Esophagus muscularis mucosa (tissue), 3 donors: Measurements from ENCODE around the gene FRG2B.

Experiments
- POLR2A ChIP-seq: fragments of 450-650 bp; IDR thresholded peaks from one replicate; pipeline ENCODE4 v1.6.1; 2017; ENCODE audit warnings: antibody characterized with exemption, moderate library complexity, mild to moderate bottlenecking, low read depth
- TF ChIP-seq, protein P1 (sequence below), 3 experiments: fragments of 200-600 bp in 2 of 3; fragments of 450-650 bp in 1 of 3; sonication (generic) in 2 of 3; IDR thresholded peaks; one replicate each; pipeline ENCODE4 v1.5.1; 2017 to 2019; ENCODE audit warnings: antibody characterized with exemption in 3 of 3, mild to moderate bottlenecking in 2 of 3, moderate library complexity in 1 of 3

DNA sequence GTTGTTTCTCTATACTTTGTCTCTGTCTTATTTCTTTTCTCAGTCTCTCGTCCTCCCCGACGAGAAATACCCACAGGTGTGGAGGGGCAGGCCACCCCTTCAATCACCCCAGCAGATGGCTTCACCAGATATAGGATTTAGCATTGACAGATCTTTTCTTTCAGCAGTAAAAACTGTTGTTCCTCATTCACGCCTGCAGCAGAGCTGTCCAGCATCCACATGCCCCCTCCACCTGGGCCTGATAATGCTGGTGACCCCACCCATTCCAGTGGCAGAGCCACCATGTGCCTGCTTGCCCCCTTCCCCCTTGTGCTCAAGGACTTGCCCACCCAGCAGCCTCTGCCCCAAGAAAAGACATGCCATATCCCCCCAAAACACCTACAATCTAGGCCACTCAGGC lies 15.5 kb downstream of the FRG2B start:
- TF ChIP-seq POLR2A, result no peak
- TF ChIP-seq, protein P1, sequence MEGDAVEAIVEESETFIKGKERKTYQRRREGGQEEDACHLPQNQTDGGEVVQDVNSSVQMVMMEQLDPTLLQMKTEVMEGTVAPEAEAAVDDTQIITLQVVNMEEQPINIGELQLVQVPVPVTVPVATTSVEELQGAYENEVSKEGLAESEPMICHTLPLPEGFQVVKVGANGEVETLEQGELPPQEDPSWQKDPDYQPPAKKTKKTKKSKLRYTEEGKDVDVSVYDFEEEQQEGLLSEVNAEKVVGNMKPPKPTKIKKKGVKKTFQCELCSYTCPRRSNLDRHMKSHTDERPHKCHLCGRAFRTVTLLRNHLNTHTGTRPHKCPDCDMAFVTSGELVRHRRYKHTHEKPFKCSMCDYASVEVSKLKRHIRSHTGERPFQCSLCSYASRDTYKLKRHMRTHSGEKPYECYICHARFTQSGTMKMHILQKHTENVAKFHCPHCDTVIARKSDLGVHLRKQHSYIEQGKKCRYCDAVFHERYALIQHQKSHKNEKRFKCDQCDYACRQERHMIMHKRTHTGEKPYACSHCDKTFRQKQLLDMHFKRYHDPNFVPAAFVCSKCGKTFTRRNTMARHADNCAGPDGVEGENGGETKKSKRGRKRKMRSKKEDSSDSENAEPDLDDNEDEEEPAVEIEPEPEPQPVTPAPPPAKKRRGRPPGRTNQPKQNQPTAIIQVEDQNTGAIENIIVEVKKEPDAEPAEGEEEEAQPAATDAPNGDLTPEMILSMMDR (IDR thresholded peaks at IDR 0.05), result no peak
